Ovary (tissue), 9 donors: Measurements from ENCODE around the gene MYO1B. TPM values are rescaled to one million over a fixed set of nuclear protein-coding genes. Genes with fewer than 3 reads are reported as not detected.

Source experiments
- DNase-seq, 5 donors: peaks; one replicate each; pipeline ENCODE4 v3.0.0-alpha.2; 2019 to 2020
- H3K27ac ChIP-seq, 2 donors: fragments of 200-600 bp; one replicate each; pipeline versions ENCODE4 v1.5.1 to v1.8.0; 2019 to 2022
- H3K27me3 ChIP-seq: fragments of 200-600 bp; one replicate; pipeline ENCODE4 v1.8.0; 2022
- H3K36me3 ChIP-seq: fragments of 200-600 bp; sonication (generic); one replicate; pipeline ENCODE4 v1.5.1; 2019
- H3K4me1 ChIP-seq: one replicate; pipeline ENCODE4 v1.8.1; 2013; ENCODE audit warnings: mild to moderate bottlenecking, moderate library complexity; ENCODE audit not compliant: insufficient read depth
- H3K4me3 ChIP-seq: fragments of 200-600 bp; sonication (generic); one replicate; pipeline ENCODE4 v1.5.1; 2017
- H3K9me3 ChIP-seq, 2 donors: fragments of 200-600 bp in 1 of 2; sonication (generic) in 1 of 2; one replicate each; pipeline versions ENCODE4 v1.5.1 to v1.8.1; 2013 to 2019; ENCODE audit warnings: mild to moderate bottlenecking in 1 of 2, moderate library complexity in 1 of 2
- CTCF ChIP-seq, 3 donors: fragments of 450-650 bp in 2 of 3; fragments of 200-600 bp in 1 of 3; IDR thresholded peaks; one replicate each; pipeline versions ENCODE4 v1.5.1 to v1.8.0; 2016 to 2022; ENCODE audit warnings: antibody characterized with exemption in 3 of 3, mild to moderate bottlenecking in 1 of 3
- EP300 ChIP-seq: sonication (generic); formaldehyde crosslinking; IDR thresholded peaks from one replicate; pipeline ENCODE4 v1.6.1; 2017; ENCODE audit warnings: antibody characterized with exemption
- POLR2A ChIP-seq: fragments of 450-650 bp; IDR thresholded peaks from one replicate; pipeline ENCODE4 v1.6.1; 2017; ENCODE audit warnings: antibody characterized with exemption, mild to moderate bottlenecking, moderate library complexity
- WGBS, 3 donors: extraction: QIAGEN DNeasy Blood & Tissue Kit in 1 of 3; methylation state at CpG; one replicate each; pipeline versions ENCODE4 v1.1.5 to v1.1.7; 2013 to 2017; 5-methylcytosine and 5-hydroxymethylcytosine counted together
- intact Hi-C, 4 donors: fragments of 100-400 bp; cut with DNase I; formaldehyde crosslinking; loops; one replicate each; pipeline versions ENCODE4 v1.11.0 to v1.15.1; 2022 to 2023
- polyA plus RNA-seq, 2 donors: library from polyadenylated mRNA; stranded (reverse); fragments of 200-250 nt in 1 of 2; fragments of 350-450 nt in 1 of 2; fragmentation: Illumina TruSeq in 1 of 2; extraction: RNeasy Lipid Tissue Mini Kit (QIAGEN cat#74804) in 1 of 2; gene quantifications; one replicate each; pipeline ENCODE4 v1.2.3, GENCODE V29; 2013 to 2014
- total RNA-seq, 7 donors: library from RNA; depleted of rRNA in 2 of 7; stranded (reverse); fragments of >200 nt in 2 of 7; fragmentation: NEBNext Ultra II Directional in 3 of 7; extraction: Animal tissue kit (Norgen Biotek cat#: 25700) in 3 of 7; gene quantifications; one replicate each; pipeline versions ENCODE4 v1.1.0 to v1.2.4, GENCODE V29; 2016 to 2023
- donor health status: DM: no; HTN: no; CAD: no; lungs with moderate emphysema.
- donor health status: DM: no; HTN: no; CAD: no.
- donor health status: Bipolar disorder and iron deficiency.
- donor health status: DM: yes; HTN: yes; CAD: no.
- donor health status: DM: no; HTN: no; CAD: no.
- donor health status: DM: yes; HTN: yes; CAD: no.

MYO1B gene
- total and polyA plus RNA-seq, 9 donors = 15.8 to 34.7 (median 27.3) TPM

GRCh38 chr2:191343796-191344338, 98.7 kb downstream of the MYO1B start:
- WGBS, 3 donors = 3 to 12% (median 9%) methylated on average over 2 of the region's 2 CpGs
- no peaks in the 10 kb centered on the region for H3K27me3 ChIP-seq

GRCh38 chr2:191345788-191346187, 100.6 kb downstream of the MYO1B start:
- H3K36me3 ChIP-seq = no peaks in the 10 kb centered on the region
- no peaks in the 10 kb centered on the region for H3K27me3 ChIP-seq
- H3K4me3 ChIP-seq = no peak overlapping the region
- TF ChIP-seq POLR2A (no peak), EP300 (no peak), CTCF (IDR thresholded peaks at IDR 0.05) (no peak)
- peaks cover 11% of the 10 kb centered on the region for H3K4me1 ChIP-seq
- DNase-seq = no peak
- intact Hi-C loops = no loop called here
- no peaks in the 10 kb centered on the region for H3K9me3 ChIP-seq
- H3K27ac ChIP-seq = no peak overlapping the region

More at GRCh38 chr2:191343796-191344338, 98.7 kb downstream of the MYO1B start:
- no peak for DNase-seq
- Histone ChIP-seq H3K4me3 (no peak overlapping the region), H3K36me3 (no peaks in the 10 kb centered on the region), H3K4me1 (peaks cover 13% of the 10 kb centered on the region), H3K27ac (no peak overlapping the region), H3K9me3 (no peaks in the 10 kb centered on the region)
- intact Hi-C loops = no loop called here
- TF ChIP-seq EP300 (no peak), POLR2A (no peak), CTCF (IDR thresholded peaks at IDR 0.05) (no peak)

- 89 to 91% (median 90%) methylated on average over 2 of the region's 2 CpGs for WGBS, 3 donors
- no peak for DNase-seq
- TF ChIP-seq POLR2A (no peak), EP300 (no peak), CTCF (IDR thresholded peaks at IDR 0.05) (no peak)
- intact Hi-C loops = no loop called here
- no peaks in the 10 kb centered on the region for H3K36me3 ChIP-seq
- H3K4me3 ChIP-seq = no peak overlapping the region
- no peak overlapping the region for H3K27ac ChIP-seq
- peaks cover 11% of the 10 kb centered on the region for H3K4me1 ChIP-seq
- H3K9me3 ChIP-seq = no peaks in the 10 kb centered on the region
- H3K27me3 ChIP-seq = no peaks in the 10 kb centered on the region
Observed at GRCh38 chr2:191347154-191347553, 102.0 kb downstream of the MYO1B start.

GRCh38 chr2:191347881-191348280, 102.7 kb downstream of the MYO1B start:
- Histone ChIP-seq H3K36me3 (no peaks in the 10 kb centered on the region), H3K27ac (no peak overlapping the region), H3K4me3 (no peak overlapping the region), H3K4me1 (peaks cover 8% of the 10 kb centered on the region), H3K9me3 (no peaks in the 10 kb centered on the region), H3K27me3 (no peaks in the 10 kb centered on the region)
- no peak for DNase-seq
- intact Hi-C loops = no loop called here
- WGBS, 3 donors = 93 to 94% (median 94%) methylated on average over 4 of the region's 4 CpGs
- TF ChIP-seq EP300 (no peak), CTCF (IDR thresholded peaks at IDR 0.05) (no peak), POLR2A (no peak)
